ENCODE measurements around the gene CCBE1.

DNA sequence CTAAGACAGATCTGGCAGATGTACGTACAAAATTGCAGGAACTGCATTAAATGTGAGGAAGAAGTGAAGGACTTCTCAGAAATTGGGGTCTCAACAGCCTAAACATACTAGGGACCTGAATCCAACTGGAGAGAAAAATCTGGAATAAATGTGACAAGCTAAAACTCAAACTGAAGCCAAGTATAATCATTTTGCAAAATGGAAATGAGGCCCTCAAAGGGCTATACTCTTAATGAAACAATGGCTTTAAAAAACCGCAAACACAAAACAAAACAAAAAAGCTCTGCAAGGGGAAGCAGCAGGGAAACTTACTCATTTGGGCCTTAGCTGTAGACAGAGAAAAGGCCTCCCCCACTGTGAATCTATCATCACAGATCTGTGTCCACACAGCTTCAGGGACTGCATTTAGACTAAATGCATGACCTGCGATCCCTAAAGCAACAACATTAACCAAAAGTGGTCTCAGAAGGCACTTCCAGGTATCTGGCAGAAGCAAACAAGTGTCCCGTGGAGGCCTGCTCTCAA, 63.2 kb downstream of the CCBE1 start:
- TF ChIP-seq, protein P1, sequence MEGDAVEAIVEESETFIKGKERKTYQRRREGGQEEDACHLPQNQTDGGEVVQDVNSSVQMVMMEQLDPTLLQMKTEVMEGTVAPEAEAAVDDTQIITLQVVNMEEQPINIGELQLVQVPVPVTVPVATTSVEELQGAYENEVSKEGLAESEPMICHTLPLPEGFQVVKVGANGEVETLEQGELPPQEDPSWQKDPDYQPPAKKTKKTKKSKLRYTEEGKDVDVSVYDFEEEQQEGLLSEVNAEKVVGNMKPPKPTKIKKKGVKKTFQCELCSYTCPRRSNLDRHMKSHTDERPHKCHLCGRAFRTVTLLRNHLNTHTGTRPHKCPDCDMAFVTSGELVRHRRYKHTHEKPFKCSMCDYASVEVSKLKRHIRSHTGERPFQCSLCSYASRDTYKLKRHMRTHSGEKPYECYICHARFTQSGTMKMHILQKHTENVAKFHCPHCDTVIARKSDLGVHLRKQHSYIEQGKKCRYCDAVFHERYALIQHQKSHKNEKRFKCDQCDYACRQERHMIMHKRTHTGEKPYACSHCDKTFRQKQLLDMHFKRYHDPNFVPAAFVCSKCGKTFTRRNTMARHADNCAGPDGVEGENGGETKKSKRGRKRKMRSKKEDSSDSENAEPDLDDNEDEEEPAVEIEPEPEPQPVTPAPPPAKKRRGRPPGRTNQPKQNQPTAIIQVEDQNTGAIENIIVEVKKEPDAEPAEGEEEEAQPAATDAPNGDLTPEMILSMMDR (IDR thresholded peaks at IDR 0.05), result no peak
- no peak for TF ChIP-seq POLR2A (IDR thresholded peaks at IDR 0.05)
